GM12864 (cell line): Measurements from ENCODE around the gene CLEC2L.

Experiments
- DNase-seq: peaks from one replicate; pipeline ENCODE4 v3.0.0-alpha.2; 2011; ENCODE audit warnings: low read depth
- H3K4me3 ChIP-seq: 2 replicates; pipeline ENCODE4 v1.5.1; 2011; ENCODE audit warnings: mild to moderate bottlenecking, low read depth, low read length, control low read depth
- TF ChIP-seq, protein P1 (sequence below): IDR thresholded peaks from 2 replicates; pipeline ENCODE4 v1.5.1; 2011; ENCODE audit warnings: low read depth, mild to moderate bottlenecking, moderate library complexity, low read length, control low read depth, inconsistent platforms; ENCODE audit errors: missing control alignments

The CLEC2L gene

DNA sequence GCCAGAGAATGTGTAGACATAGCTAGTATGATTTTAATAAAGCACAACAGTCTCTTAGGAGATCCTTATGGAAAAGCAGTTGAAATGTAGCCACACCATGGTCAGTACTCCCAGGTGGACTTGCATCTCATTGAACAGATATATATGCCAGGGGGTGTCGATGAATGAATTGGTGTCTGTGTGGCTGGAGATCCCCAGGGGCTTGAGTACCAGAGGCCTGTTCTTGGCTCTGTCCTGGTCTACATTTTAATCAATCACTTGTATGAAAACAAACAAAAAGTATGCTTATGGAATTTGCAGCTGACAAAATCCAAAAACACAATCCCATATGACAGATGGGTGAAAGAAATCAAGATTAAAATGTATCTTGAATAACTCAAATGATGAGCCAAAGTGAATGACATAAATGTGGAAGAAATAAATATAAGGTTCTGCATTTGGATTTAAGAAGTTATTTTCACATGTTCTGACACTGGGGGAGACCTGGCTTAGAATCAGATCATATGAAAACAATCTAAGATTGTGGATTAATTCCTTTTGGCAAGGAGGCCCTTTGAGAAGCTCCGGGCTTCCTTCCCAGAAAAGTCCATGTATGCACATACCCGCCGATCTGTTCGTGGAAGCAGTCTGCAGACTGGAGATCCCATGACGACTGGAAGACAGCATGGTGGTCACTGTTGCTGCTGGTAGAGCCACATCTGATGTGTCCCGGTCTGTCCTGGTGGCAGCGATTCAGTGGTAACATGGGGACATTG, 15.6 kb downstream of the CLEC2L start:
- TF ChIP-seq, protein P1, sequence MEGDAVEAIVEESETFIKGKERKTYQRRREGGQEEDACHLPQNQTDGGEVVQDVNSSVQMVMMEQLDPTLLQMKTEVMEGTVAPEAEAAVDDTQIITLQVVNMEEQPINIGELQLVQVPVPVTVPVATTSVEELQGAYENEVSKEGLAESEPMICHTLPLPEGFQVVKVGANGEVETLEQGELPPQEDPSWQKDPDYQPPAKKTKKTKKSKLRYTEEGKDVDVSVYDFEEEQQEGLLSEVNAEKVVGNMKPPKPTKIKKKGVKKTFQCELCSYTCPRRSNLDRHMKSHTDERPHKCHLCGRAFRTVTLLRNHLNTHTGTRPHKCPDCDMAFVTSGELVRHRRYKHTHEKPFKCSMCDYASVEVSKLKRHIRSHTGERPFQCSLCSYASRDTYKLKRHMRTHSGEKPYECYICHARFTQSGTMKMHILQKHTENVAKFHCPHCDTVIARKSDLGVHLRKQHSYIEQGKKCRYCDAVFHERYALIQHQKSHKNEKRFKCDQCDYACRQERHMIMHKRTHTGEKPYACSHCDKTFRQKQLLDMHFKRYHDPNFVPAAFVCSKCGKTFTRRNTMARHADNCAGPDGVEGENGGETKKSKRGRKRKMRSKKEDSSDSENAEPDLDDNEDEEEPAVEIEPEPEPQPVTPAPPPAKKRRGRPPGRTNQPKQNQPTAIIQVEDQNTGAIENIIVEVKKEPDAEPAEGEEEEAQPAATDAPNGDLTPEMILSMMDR: no peak
- H3K4me3 ChIP-seq: no peak overlapping the region
- no peak for DNase-seq

DNA sequence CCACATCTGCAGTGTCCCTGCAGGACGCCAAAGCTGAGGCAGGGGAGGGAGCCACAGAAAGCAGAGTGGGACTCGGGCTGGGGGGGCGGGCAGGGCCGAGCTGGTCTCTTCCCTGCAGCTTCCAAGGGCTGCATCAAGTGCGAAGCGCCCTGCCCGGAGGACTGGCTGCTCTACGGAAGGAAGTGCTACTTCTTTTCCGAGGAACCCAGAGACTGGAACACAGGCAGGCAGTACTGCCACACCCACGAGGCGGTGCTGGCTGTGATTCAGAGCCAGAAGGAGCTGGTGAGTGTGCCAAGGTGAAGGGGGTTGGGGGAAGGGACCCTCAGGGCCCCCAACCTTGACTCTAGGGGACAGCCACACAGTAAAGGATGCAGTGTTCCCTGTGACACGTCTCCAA, 16.7 kb downstream of the CLEC2L start:
- no peak for DNase-seq
- no peak overlapping the region for H3K4me3 ChIP-seq
- TF ChIP-seq, protein P1: no peak

DNA sequence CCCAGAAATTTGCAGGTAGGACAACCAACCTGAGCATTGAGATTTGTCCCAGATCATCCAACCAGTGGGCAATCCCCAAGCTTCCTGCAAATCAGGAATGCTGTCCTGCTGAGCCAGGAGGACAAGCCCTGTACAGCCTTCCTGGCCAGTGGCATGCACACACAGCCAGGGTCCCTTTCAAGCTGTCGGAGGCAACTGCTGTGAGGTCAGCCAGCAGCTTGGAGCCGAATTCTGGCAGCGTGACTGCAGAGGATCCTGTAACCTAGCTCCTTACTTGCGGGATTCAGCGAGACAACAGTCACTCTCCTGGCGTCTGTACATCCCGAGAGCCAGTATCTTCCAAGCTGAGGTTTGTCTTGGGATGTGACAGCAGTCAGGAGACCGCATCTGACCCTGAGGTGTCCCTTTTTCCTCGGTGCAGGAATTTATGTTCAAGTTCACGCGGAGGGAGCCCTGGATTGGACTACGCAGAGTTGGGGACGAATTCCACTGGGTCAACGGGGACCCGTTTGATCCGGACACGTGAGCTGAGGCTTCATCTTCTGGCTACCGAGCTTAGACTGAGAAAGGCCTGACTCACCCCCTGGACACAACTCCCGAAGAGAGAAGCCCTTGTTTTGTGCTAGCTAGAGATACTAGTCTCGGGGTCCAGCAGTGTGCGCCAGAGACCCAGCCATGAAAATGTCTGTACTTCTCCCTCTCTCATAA, 18.3 kb downstream of the CLEC2L start:
- no peak overlapping the region for H3K4me3 ChIP-seq
- TF ChIP-seq, protein P1: no peak
- DNase-seq: no peak

DNA sequence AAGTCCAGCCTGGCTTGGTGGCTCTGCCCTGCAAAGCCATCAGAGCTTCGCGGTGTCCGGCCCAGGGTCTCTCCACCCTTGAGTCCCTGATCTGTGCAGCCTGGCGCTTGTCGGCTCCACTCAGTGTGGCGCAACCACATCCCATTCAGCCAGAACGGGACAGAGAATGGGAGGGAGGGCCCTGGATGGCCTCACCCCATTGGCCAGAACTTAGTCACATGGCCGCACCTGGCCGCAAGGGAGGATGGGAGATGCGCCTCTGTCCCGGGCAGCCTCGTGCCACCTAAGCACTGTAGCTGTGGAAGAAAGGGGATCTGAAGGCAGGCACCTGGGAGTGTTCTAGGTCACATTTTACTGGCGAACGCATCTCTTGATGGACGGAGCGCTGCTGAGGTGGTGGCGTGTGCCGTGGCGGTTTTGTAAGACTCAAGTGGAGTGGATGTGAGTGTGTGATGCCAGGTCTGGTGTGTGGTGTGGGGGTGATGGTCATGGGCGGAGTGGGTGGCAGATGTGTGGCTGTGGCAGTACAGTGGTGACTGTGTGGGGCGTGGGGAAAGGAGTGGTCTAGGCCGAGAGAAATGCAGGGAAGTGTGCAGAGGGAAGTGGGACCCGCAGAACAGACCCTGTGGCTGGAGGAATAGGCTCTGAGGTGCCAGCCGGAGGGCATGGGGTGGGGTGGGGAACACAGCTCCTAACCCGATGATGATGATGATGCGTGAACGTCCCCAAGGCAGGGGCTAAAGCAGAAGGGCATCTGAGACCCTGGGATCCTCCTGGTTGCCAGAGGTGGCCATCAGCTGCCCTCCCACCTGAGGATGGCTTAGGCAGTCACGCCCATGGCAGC, 19.0 kb downstream of the CLEC2L start:
- no peak overlapping the region for H3K4me3 ChIP-seq
- TF ChIP-seq, protein P1: no peak
- DNase-seq: no peak

DNA sequence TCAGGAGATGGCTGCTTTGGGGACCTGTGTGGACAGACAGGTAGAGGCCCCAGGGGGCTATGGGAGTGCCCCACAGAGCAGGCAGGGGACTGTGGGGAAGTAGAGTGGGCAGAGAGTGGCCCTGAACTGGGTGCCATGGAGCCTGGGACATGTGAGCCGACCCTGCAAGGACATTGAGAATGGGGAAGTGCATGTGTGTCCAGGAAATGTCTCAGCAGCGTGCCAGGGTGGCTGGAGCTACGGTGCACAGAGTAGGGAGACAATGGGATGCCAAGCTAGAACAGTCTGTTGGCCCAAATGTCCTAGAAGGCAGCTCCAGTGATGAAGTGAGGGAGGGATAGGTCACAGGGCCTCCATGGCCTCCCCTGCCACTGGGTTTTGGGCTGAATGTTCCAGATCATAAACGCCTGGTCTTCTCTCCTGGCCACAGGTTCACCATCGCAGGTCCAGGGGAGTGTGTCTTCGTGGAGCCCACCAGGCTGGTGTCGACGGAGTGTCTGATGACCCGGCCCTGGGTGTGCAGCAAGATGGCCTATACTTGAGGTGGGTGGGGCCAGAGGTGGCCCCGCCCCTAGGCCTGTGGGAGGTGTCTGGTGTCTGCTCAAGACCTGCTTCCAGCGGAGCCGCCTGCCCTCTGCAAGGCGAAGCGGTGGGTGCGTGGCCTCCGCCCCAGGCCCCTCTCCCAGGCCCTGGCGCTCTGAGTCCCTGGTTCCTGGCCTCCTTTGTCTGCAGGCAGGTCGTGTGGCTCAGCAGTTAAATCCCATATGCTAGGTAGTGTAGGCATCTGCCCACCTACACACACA, 20.5 kb downstream of the CLEC2L start:
- H3K4me3 ChIP-seq: no peak overlapping the region
- TF ChIP-seq, protein P1: no peak
- no peak for DNase-seq

DNA sequence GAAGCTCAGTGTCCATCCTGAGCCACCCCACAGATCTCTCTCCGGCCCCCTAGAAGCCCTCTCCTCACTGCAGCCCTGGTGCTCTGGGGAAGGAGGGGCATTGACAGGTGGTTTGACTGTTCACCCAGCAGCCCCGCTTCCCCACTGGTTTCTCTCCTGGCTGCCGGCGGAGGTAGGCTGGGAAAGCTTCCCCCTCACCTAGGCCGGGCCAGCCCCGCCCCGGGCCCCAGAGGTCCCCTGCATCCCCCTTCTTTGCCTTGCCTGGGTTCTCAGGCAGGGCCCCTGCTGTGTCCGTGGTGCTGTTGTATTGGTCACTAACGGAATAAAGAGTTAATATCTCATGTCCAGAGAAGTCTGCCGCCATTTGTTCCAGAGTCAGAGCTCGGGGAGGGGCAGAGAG, 21.2 kb downstream of the CLEC2L start:
- no peak for DNase-seq
- H3K4me3 ChIP-seq: no peak overlapping the region
- TF ChIP-seq, protein P1: no peak
